Measurements from ENCODE around the gene PDIA4.
A peak's percentile ranks its signal among the peaks of the same experiment; 100 is the strongest.

The PDIA4 gene

GRCh38 chr7:149003018-149003417, 25.3 kb downstream of the PDIA4 start:
- H3K27me3 ChIP-seq (ENCODE audit: control insufficient read depth, insufficient read depth, low read length): no peaks in the 10 kb centered on the region
- no peaks in the 10 kb centered on the region for H3K4me1 ChIP-seq (ENCODE audit: control insufficient read depth, insufficient read depth, low read length)
- no peak overlapping the region for H3K4me3 ChIP-seq (ENCODE audit: low read depth, low read length)
- peaks cover 68% of the 10 kb centered on the region for H3K36me3 ChIP-seq (ENCODE audit: control insufficient read depth, insufficient read depth, low read length)
- H3K9ac ChIP-seq (ENCODE audit: low read depth, low read length): no peak overlapping the region
- no peak overlapping the region for H3K27ac ChIP-seq (ENCODE audit: low read depth, low read length)
- H3K9me3 ChIP-seq (ENCODE audit: control insufficient read depth, insufficient read depth, low read length): no peaks in the 10 kb centered on the region

- Histone ChIP-seq H3K27ac (ENCODE audit: low read depth, low read length) (no peak overlapping the region), H3K4me3 (ENCODE audit: low read depth, low read length) (no peak overlapping the region), H3K9me3 (ENCODE audit: control insufficient read depth, insufficient read depth, low read length) (no peaks in the 10 kb centered on the region), H3K4me1 (ENCODE audit: control insufficient read depth, insufficient read depth, low read length) (no peaks in the 10 kb centered on the region), H3K36me3 (ENCODE audit: control insufficient read depth, insufficient read depth, low read length) (peaks cover 64% of the 10 kb centered on the region), H3K9ac (ENCODE audit: low read depth, low read length) (no peak overlapping the region), H3K27me3 (ENCODE audit: control insufficient read depth, insufficient read depth, low read length) (no peaks in the 10 kb centered on the region)
Observed at GRCh38 chr7:149002604-149003003, 25.7 kb downstream of the PDIA4 start.

GRCh38 chr7:149001427-149002068, 26.8 kb downstream of the PDIA4 start:
- no peak overlapping the region for H3K4me3 ChIP-seq (ENCODE audit: low read depth, low read length)
- no peak overlapping the region for H3K9ac ChIP-seq (ENCODE audit: low read depth, low read length)
- H3K36me3 ChIP-seq (ENCODE audit: control insufficient read depth, insufficient read depth, low read length): peaks cover 53% of the 10 kb centered on the region
- no peaks in the 10 kb centered on the region for H3K27me3 ChIP-seq (ENCODE audit: control insufficient read depth, insufficient read depth, low read length)
- H3K9me3 ChIP-seq (ENCODE audit: control insufficient read depth, insufficient read depth, low read length): no peaks in the 10 kb centered on the region
- no peaks in the 10 kb centered on the region for H3K4me1 ChIP-seq (ENCODE audit: control insufficient read depth, insufficient read depth, low read length)
- H3K27ac ChIP-seq (ENCODE audit: low read depth, low read length): no peak overlapping the region

GRCh38 chr7:149000961-149001360, 27.3 kb downstream of the PDIA4 start:
- H3K27ac ChIP-seq (ENCODE audit: low read depth, low read length): no peak overlapping the region
- H3K4me1 ChIP-seq (ENCODE audit: control insufficient read depth, insufficient read depth, low read length): no peaks in the 10 kb centered on the region

DNA sequence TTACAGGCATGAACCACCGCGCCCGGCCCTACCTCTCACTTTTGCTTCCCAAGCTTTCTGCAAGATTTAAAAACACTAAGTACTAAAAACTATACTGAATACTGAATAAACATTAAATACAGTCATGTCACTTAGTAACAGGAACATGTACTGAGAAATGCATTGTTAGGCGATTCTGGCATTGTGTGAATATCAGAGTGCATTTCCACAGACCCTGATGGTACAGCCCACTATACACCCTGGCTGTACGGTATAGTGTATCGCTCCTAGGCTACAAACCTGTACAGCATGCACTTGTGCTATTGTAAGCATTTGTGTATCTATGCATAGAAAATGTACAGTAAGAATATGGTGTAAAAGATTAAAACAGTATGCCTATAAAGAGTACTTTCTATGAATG, 29.1 kb downstream of the PDIA4 start:
- Histone ChIP-seq H3K4me3 (ENCODE audit: low read depth, low read length) (no peak overlapping the region), H3K4me1 (ENCODE audit: control insufficient read depth, insufficient read depth, low read length) (no peaks in the 10 kb centered on the region), H3K36me3 (ENCODE audit: control insufficient read depth, insufficient read depth, low read length) (peaks cover 31% of the 10 kb centered on the region), H3K27ac (ENCODE audit: low read depth, low read length) (no peak overlapping the region), H3K9ac (ENCODE audit: low read depth, low read length) (no peak overlapping the region), H3K27me3 (ENCODE audit: control insufficient read depth, insufficient read depth, low read length) (no peaks in the 10 kb centered on the region), H3K9me3 (ENCODE audit: control insufficient read depth, insufficient read depth, low read length) (no peaks in the 10 kb centered on the region)

More at GRCh38 chr7:149000961-149001360, 27.3 kb downstream of the PDIA4 start:
- Histone ChIP-seq H3K36me3 (ENCODE audit: control insufficient read depth, insufficient read depth, low read length) (peaks cover 47% of the 10 kb centered on the region), H3K4me3 (ENCODE audit: low read depth, low read length) (no peak overlapping the region), H3K9ac (ENCODE audit: low read depth, low read length) (no peak overlapping the region), H3K9me3 (ENCODE audit: control insufficient read depth, insufficient read depth, low read length) (no peaks in the 10 kb centered on the region), H3K27me3 (ENCODE audit: control insufficient read depth, insufficient read depth, low read length) (no peaks in the 10 kb centered on the region)

DNA sequence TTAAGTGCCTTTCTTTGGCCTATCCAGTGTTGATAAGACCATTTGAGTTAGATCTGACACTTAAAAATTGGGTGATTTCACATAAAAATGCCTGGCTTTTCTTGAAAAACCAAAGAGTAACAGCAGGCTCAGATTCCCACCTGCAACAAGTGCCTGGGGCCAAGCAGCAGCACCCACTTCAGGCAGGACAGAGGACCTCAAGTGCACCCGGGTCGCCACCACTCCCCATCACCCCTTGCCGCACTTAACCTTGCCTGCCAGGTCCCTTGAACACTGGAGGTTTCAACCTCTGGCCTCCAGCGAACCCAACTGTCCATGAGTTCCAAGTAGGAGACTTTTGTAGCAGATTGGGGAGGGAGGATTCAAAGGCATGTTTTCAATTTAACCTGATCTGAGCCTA, 30.8 kb downstream of the PDIA4 start:
- Histone ChIP-seq H3K4me3 (ENCODE audit: low read depth, low read length) (no peak overlapping the region), H3K4me1 (ENCODE audit: control insufficient read depth, insufficient read depth, low read length) (no peaks in the 10 kb centered on the region), H3K27me3 (ENCODE audit: control insufficient read depth, insufficient read depth, low read length) (no peaks in the 10 kb centered on the region), H3K36me3 (ENCODE audit: control insufficient read depth, insufficient read depth, low read length) (peaks cover 14% of the 10 kb centered on the region), H3K27ac (ENCODE audit: low read depth, low read length) (no peak overlapping the region), H3K9me3 (ENCODE audit: control insufficient read depth, insufficient read depth, low read length) (no peaks in the 10 kb centered on the region), H3K9ac (ENCODE audit: low read depth, low read length) (no peak overlapping the region)

GRCh38 chr7:148994576-148994975, 33.7 kb downstream of the PDIA4 start:
- Histone ChIP-seq H3K9ac (ENCODE audit: low read depth, low read length) (no peak overlapping the region), H3K27ac (ENCODE audit: low read depth, low read length) (no peak overlapping the region), H3K9me3 (ENCODE audit: control insufficient read depth, insufficient read depth, low read length) (no peaks in the 10 kb centered on the region), H3K36me3 (ENCODE audit: control insufficient read depth, insufficient read depth, low read length) (no peaks in the 10 kb centered on the region), H3K4me1 (ENCODE audit: control insufficient read depth, insufficient read depth, low read length) (no peaks in the 10 kb centered on the region), H3K4me3 (ENCODE audit: low read depth, low read length) (no peak overlapping the region), H3K27me3 (ENCODE audit: control insufficient read depth, insufficient read depth, low read length) (no peaks in the 10 kb centered on the region)

DNA sequence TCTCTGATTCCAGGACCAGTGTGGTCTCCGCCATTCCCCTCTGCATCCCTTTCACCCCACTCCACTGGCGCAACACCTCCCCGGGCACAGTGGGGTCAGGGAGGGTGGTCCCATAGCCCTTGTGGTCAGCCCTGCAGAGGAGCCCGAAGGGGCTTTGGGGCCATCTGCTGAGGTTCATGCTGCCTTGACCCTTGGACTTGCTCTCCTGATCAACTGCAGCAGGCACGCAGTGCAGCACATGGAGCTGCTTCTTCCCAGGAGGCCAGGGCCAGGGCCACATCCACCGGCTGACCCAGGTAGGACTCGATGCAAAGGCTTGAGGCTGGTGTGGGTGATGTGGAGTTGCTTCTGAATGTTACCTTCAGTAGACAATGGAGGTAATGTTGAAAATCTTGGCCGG, 35.1 kb downstream of the PDIA4 start:
- no peak overlapping the region for H3K27ac ChIP-seq (ENCODE audit: low read depth, low read length)
- H3K9me3 ChIP-seq (ENCODE audit: control insufficient read depth, insufficient read depth, low read length): no peaks in the 10 kb centered on the region
- no peaks in the 10 kb centered on the region for H3K36me3 ChIP-seq (ENCODE audit: control insufficient read depth, insufficient read depth, low read length)
- H3K9ac ChIP-seq (ENCODE audit: low read depth, low read length): no peak overlapping the region
- peaks cover 6% of the 10 kb centered on the region for H3K4me1 ChIP-seq (ENCODE audit: control insufficient read depth, insufficient read depth, low read length)
- H3K4me3 ChIP-seq (ENCODE audit: low read depth, low read length): no peak overlapping the region
- H3K27me3 ChIP-seq (ENCODE audit: control insufficient read depth, insufficient read depth, low read length): no peaks in the 10 kb centered on the region

- Histone ChIP-seq H3K36me3 (ENCODE audit: control insufficient read depth, insufficient read depth, low read length) (no peaks in the 10 kb centered on the region), H3K4me1 (ENCODE audit: control insufficient read depth, insufficient read depth, low read length) (peaks cover 8% of the 10 kb centered on the region)
Observed at GRCh38 chr7:148991536-148991935, 36.8 kb downstream of the PDIA4 start.

DNA sequence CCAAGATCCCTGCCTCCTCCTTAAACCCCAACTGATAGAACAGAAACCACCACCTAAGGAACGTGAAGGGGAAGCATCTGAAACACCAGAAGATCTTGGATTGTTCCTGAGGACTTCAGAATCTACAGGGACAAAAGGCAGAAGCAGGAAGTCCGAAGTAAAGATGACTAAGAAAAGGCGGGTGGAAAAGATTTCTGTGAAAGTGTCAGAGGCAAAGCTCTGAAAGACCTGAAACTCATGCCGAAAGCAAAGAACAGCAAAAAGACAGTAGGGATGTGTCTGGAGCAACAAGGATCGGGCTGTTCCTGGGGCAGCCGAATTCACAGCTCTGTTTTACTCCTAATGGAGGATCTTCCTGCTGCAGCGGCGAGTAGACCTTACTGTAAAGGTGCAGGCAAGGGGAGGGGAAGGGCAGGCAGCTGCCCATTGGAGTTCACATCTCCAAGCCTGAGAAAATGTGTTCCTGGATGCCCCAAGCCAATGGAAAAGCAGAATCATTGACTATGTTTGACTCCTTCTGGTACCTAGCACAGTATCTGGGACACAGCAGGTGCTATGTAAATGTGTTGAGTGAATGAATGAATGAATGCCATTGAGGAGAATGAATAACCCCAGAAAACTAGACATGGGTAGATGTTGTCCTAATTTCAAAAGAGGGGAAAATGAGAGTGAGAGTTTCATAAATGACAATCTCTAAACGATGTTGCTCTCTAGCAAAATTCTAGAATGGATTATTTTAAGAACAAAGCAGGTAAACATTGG, 40.4 kb downstream of the PDIA4 start:
- H3K36me3 ChIP-seq (ENCODE audit: control insufficient read depth, insufficient read depth, low read length): no peaks in the 10 kb centered on the region
- peaks cover 8% of the 10 kb centered on the region for H3K4me1 ChIP-seq (ENCODE audit: control insufficient read depth, insufficient read depth, low read length)
- peak overlapping the region; percentile 70 for H3K9ac ChIP-seq (ENCODE audit: low read depth, low read length)
- H3K27me3 ChIP-seq (ENCODE audit: control insufficient read depth, insufficient read depth, low read length): no peaks in the 10 kb centered on the region
- H3K4me3 ChIP-seq (ENCODE audit: low read depth, low read length): peak overlapping the region; percentile 64
- H3K9me3 ChIP-seq (ENCODE audit: control insufficient read depth, insufficient read depth, low read length): no peaks in the 10 kb centered on the region
- H3K27ac ChIP-seq (ENCODE audit: low read depth, low read length): peak overlapping the region; percentile 71

More at GRCh38 chr7:148991536-148991935, 36.8 kb downstream of the PDIA4 start:
- Histone ChIP-seq H3K27me3 (ENCODE audit: control insufficient read depth, insufficient read depth, low read length) (no peaks in the 10 kb centered on the region), H3K9me3 (ENCODE audit: control insufficient read depth, insufficient read depth, low read length) (no peaks in the 10 kb centered on the region), H3K27ac (ENCODE audit: low read depth, low read length) (no peak overlapping the region), H3K9ac (ENCODE audit: low read depth, low read length) (no peak overlapping the region), H3K4me3 (ENCODE audit: low read depth, low read length) (no peak overlapping the region)

DNA sequence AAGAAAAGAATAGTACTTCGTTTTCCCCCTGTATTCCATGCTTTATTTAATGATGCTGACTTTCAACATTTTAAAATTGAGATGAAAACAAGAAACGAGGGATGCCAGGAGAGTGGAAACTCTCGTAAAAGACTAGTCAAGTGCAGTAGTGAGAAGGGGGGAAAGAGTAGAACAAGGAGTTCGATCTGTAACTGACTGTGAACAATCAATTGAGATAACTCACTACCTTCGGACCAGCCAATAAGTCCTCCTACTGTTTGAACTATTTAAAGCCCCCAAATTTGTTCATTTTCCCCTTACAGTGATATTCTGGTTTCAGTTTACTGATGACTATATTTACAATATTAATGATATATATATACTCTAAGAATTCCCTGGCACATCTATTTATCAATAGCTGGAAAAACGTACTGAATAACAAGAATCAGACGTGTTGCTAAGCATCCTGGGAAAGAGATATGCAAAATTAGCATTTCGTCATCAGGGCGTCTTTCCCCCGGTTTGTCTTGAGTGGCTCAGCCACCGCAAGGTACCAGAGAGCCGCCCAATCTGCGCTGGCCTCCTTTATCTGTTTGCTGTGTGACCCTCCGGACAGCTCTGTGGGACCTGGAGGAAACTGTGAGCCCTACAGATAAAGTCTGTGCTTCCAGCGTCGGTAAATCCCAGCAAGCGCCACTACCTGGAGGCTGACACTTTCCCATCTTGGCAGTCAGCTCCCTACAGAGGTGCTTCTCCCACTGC, 41.1 kb downstream of the PDIA4 start:
- peak overlapping the region; percentile 70 for H3K9ac ChIP-seq (ENCODE audit: low read depth, low read length)
- peak overlapping the region; percentile 64 for H3K4me3 ChIP-seq (ENCODE audit: low read depth, low read length)
- peaks cover 8% of the 10 kb centered on the region for H3K4me1 ChIP-seq (ENCODE audit: control insufficient read depth, insufficient read depth, low read length)
- H3K27ac ChIP-seq (ENCODE audit: low read depth, low read length): peak overlapping the region; percentile 71
- no peaks in the 10 kb centered on the region for H3K27me3 ChIP-seq (ENCODE audit: control insufficient read depth, insufficient read depth, low read length)
- H3K36me3 ChIP-seq (ENCODE audit: control insufficient read depth, insufficient read depth, low read length): no peaks in the 10 kb centered on the region
- H3K9me3 ChIP-seq (ENCODE audit: control insufficient read depth, insufficient read depth, low read length): no peaks in the 10 kb centered on the region
